ENCODE measurements around the gene RAI1.

RAI1 gene

DNA sequence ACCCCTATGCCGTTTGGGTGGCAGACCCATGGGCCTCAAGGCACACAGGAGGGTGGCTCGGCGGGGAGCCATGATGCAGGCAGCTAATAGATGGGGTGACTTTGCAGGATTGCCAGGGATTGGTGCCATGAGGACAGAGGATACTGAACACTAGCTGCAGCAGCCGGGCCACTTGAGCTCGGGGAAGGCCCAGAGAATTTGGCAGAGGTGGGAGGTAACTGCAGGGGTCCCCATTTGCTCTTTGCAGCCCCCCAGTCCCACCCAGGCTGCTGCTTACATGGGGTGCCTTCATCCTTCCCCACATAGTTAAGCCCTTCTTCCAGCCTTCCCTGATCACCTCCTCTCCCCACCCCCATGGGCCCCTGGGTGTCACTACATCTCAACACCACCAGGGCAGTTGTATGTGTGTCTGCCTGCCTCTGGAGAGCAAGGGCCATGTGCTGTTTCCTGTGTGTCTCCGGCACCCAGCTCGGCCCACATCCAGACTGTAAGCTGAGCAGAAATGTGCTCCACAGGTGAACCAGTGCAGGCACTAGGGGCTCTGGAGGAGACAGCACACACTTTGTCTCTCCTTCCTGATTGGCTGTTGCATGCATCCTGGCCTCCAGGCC is 103.5 kb downstream of the RAI1 start:
- DNase-seq (ENCODE audit: low read depth in 2 of 2) = no peak

DNA sequence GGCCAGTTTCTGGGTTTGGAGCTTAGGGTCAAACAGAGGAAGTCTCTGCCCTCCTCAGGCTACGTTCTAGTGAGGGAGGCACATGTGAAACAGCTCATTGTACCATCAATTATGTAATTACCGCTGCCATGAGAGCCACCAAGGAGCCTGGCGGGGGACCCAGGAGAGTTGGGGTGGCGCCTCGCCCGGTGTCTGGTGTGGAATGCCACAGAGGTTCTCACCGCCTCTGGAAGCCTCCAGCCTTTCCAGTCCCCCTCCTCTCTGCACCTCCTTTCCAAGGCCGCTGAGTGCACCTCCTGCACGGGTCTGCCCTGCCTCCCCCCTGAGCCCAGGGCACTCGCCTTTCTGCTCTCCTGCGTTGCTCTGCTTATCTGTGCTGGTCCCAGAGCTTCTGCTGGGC is 104.1 kb downstream of the RAI1 start:
- DNase-seq (ENCODE audit: low read depth in 2 of 2) = no peak

GRCh38 chr17:17786998-17787397 is 105.7 kb downstream of the RAI1 start:
- no peak for DNase-seq (ENCODE audit: low read depth in 2 of 2)

- no peak for DNase-seq (ENCODE audit: low read depth in 2 of 2)
These were observed 106.3 kb downstream of the RAI1 start for GRCh38 chr17:17787568-17787967.

- no peak for DNase-seq (ENCODE audit: low read depth in 2 of 2)
These were observed 107.7 kb downstream of the RAI1 start for GRCh38 chr17:17788967-17789366.

DNA sequence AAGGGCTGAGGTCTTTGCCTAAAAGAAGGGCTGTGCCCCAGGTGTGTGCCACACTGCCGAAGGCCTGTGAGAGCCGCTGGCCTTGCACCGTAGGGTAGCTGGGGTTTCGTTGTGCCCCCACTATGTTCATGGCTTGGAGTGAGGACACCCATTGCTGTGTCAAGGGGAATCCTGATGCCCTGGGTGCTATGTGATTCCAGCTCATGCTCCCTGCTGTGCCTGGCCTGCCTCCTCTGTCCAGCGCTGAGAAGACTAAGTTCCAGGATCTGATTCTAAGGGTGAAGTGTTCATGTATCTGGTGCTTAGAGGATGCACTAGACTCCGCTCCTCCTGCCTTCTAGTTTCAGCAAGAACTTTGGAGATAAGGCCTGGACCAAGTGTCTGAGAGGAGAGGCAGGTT is 108.2 kb downstream of the RAI1 start:
- DNase-seq (ENCODE audit: low read depth in 2 of 2) = no peak

DNA sequence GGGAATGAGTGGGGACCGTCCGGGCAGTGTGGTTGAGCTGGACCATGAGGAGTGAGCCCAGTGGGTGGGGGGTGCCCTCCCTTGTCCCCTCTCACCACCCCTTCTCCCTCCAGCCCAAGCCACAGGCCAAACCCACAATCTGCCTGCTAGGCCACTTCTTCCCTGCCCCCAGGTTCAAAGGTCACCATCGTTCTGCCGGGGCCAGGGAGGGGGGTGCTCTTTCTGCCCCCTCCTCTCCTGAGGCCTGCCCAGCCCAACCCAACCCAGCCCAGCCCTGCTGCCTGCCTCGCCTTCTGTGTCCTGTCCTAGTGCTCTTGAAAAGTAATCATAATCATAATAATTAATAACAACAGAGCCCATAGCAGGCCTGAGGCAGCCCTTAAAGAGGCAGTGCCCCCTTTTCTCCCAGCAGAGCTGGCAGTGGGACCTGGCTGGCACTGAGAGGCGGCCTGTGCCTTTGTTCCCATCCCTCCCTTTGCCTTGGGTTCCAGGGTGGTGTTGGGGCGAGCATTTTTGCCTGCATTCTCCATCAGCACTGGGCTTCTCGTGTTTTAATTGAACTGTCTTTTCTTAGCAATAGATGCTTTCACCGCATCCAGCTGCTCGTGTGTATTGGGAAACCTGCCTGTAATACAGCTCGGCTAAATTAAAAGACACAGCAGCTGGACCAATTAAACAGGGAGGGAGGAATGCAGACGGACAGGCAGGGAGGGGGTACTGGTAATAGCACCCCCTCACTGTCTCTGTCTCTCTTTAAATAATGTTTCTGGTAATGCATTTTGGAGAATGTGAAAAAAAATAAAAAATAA is 108.8 kb downstream of the RAI1 start:
- no peak for DNase-seq (ENCODE audit: low read depth in 2 of 2)

DNA sequence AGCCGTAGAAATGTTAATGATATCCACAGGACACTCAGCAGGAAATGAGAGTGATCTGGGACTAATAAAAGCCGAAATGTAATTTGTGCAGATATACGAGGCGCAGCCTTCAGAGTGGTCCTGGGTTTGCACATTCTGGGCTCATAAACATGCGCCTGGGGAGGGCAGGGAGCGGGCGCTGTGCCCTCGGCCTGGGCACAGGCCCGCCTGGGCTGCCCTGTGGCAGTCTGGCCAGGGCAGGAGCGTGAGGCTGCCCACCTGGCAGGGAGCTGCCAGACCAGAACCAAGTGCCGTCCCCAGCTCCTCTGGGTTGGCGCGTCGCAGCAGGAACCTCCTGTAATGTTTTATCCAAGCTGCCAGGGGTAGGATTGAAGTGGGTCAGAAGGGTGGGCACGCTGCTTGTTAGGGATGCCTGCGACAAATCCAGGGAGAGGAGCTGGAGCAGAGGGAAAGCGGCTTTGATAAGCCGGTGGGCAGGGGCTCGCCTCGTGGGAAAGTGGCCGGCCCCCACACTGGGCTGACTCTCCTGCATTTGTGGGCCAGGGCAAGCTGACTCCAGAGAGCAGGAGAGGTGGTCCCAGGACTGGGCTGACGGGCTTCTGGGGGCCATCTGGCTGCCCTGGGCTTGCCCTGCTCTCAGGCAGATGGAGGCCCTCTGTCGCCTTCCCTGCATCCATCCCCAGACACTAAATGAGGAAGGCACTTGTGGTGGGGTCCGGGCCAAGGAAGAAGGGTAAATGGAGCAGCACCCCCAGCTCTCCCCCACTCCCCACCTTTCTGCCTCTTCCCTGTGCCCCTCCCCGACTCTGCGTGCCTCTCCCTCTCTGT is 109.6 kb downstream of the RAI1 start:
- DNase-seq (ENCODE audit: low read depth in 2 of 2) = no peak

DNA sequence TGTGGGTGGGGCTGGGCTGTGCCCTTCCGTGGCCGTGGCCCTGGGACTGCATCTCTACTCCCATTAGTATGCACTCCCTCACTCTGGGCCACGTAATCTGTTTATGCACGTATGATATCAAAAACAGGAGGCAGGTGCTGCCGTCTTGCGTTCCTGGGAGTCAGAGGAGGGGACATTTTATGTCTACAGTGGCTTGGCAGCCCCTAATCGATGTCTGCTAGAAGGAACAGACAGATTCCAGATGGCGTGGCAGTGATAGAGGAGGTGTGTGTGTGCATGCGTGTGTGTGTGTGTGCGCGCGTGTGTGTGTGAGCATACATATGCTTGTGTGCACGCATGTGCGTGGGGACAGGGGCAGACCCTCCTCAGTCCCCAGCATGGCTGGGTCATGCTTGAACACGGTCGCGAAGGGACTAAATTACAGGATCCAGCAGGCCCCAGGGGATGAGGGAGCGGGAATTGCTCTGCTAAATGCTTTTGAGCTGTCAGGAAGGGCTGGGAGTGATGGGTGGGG is 110.8 kb downstream of the RAI1 start:
- DNase-seq (ENCODE audit: low read depth in 2 of 2) = no peak

- DNase-seq (ENCODE audit: low read depth in 2 of 2) = peak in 1 of 2 donors; percentile 34
These were observed 111.5 kb downstream of the RAI1 start for GRCh38 chr17:17792551-17793377.

GRCh38 chr17:17793378-17794214 is 112.3 kb downstream of the RAI1 start:
- no peak for DNase-seq (ENCODE audit: low read depth in 2 of 2)

DNA sequence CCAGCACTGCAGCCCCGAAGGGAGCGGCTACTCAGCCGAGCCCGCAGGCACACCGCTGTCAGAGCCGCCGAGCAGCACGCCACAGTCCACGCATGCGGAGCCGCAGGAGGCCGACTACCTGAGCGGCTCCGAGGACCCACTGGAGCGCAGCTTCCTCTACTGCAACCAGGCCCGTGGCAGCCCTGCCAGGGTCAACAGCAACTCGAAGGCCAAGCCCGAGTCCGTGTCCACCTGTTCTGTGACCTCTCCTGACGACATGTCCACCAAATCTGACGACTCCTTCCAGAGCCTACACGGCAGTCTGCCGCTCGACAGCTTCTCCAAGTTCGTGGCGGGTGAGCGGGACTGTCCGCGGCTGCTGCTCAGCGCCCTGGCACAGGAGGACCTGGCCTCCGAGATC is 113.1 kb downstream of the RAI1 start:
- no peak for DNase-seq (ENCODE audit: low read depth in 2 of 2)

- no peak for DNase-seq (ENCODE audit: low read depth in 2 of 2)
These were observed 114.0 kb downstream of the RAI1 start for GRCh38 chr17:17795296-17795695.

DNA sequence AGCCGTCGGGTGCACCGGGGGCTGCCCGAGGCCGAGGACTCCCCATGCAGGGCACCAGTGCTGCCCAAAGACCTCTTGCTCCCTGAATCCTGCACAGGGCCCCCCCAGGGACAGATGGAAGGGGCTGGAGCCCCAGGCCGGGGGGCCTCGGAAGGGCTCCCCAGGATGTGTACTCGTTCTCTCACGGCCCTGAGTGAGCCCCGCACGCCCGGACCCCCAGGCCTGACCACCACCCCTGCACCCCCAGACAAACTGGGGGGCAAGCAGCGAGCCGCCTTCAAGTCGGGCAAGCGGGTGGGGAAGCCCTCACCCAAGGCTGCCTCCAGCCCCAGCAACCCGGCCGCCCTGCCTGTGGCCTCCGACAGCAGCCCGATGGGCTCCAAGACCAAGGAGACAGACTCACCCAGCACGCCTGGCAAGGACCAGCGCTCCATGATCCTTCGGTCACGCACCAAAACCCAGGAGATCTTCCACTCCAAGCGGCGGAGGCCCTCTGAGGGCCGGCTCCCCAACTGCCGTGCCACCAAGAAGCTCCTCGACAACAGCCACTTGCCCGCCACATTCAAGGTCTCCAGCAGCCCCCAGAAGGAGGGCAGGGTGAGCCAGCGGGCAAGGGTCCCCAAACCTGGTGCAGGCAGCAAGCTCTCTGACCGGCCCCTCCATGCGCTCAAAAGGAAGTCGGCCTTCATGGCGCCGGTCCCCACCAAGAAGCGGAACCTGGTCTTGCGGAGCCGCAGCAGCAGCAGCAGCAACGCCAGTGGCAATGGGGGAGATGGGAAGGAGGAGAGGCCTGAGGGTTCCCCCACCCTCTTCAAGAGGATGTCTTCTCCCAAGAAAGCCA is 114.9 kb downstream of the RAI1 start:
- no peak for DNase-seq (ENCODE audit: low read depth in 2 of 2)

DNA sequence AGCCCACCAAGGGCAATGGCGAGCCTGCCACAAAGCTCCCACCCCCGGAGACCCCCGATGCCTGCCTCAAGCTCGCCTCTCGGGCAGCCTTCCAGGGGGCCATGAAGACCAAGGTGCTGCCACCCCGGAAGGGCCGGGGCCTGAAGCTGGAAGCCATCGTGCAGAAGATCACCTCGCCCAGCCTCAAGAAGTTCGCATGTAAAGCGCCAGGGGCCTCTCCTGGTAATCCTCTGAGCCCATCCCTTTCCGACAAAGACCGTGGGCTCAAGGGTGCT is 115.5 kb downstream of the RAI1 start:
- no peak for DNase-seq (ENCODE audit: low read depth in 2 of 2)

DNA sequence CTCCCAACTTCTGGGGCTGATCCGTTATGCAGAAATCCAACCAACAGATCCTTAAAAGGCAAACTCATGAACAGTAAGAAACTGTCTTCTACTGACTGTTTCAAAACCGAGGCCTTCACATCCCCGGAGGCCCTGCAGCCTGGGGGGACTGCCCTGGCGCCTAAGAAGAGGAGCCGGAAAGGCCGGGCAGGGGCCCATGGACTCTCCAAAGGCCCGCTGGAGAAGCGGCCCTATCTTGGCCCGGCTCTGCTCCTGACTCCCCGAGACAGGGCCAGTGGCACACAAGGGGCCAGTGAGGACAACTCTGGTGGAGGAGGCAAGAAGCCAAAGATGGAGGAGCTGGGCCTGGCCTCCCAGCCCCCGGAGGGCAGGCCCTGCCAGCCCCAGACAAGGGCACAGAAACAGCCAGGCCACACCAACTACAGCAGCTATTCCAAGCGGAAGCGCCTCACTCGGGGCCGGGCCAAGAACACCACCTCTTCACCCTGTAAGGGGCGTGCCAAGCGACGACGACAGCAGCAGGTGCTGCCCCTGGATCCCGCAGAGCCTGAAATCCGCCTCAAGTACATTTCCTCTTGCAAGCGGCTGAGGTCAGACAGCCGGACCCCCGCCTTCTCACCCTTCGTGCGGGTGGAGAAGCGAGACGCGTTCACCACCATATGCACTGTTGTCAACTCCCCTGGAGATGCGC is 116.0 kb downstream of the RAI1 start:
- DNase-seq (ENCODE audit: low read depth in 2 of 2) = no peak

- DNase-seq (ENCODE audit: low read depth in 2 of 2) = no peak
These were observed 116.8 kb downstream of the RAI1 start for GRCh38 chr17:17798010-17798556.

DNA sequence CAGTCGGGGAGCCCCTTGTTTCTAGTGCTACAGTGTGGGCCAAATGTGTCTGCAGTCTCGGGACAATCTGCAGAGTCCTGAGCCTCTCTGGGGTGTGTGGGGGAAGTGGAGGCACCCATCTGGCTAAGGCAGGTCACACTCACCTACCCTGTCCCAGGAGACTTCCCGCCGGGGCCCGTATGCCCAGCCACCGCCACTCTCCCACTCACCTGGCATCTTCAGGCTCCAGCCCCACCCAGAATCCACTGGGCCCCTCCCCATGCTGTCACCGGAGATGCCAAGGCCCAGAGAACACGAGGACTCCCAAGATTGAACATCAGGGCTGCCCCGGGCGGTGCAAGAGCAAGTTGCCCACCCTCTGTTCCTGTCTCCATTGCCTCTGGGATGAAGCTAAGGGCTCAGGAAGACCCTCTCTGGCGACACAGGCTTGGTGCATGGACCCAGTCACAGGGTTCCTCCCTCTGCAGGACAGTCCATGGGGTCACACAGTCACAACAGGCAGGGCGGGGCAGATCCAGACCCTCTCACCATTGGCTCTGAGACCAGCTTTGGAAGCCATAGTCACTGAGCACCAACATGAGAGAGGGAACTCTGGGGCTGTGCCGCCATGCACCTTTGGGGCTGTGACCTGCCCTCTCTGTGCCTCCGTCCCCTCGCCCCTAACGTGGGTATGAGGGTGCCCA is 117.5 kb downstream of the RAI1 start:
- DNase-seq (ENCODE audit: low read depth in 2 of 2) = no peak

All from stimulated activated CD8-positive, alpha-beta memory T cell treated with anti-CD3 and anti-CD28 coated beads, Interleukin-2, amount 100 ng/mL, for 1 hour (primary cell).